ENCODE results near the gene GRAMD1B. TPM values are rescaled to one million over a fixed set of nuclear protein-coding genes. Genes with fewer than 3 reads are reported as not detected.

Gene GRAMD1B
- polyA plus RNA-seq, 1 experiment, result 2.7 TPM

DNA sequence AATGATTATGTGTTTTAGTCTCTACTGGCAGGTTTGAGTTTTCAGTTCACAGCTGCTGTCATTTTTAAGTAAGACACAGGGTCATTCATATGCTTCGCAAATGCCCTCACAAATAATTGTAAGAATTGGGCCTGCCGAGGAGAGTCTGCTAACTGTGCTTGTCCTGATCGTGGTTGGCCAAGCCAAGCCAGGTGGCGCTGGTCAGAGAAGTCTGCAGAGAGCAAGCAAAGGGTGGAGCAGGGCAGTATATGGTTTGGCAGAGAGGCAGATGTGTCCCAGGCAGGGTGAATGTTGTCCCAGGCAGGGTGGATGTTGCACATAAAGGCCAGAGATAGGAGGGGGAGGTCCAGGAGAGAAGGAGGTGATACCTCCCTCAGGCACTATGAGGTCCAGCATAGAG is 171.7 kb downstream of the GRAMD1B start:
- no peaks in the 10 kb centered on the region for H3K27me3 ChIP-seq (ENCODE audit: control insufficient read depth, insufficient read depth, low read length)
- H3K9me3 ChIP-seq (ENCODE audit: control insufficient read depth, insufficient read depth, low read length), result no peaks in the 10 kb centered on the region
- DNase-seq (ENCODE audit: low read depth, low spot score), result no peak
- ChIA-PET CTCF (interaction anchor here (1.3 to 1.6 kb wide), 4 partner anchors 21 to 109 kb away, joined by 5 to 9 read pairs (median 6); no protein-coding TSS in a partner anchor), POLR2A (no interaction called here)
- no peak overlapping the region for H3K4me3 ChIP-seq (ENCODE audit: low read depth, low read length)
- TF ChIP-seq, protein P1, sequence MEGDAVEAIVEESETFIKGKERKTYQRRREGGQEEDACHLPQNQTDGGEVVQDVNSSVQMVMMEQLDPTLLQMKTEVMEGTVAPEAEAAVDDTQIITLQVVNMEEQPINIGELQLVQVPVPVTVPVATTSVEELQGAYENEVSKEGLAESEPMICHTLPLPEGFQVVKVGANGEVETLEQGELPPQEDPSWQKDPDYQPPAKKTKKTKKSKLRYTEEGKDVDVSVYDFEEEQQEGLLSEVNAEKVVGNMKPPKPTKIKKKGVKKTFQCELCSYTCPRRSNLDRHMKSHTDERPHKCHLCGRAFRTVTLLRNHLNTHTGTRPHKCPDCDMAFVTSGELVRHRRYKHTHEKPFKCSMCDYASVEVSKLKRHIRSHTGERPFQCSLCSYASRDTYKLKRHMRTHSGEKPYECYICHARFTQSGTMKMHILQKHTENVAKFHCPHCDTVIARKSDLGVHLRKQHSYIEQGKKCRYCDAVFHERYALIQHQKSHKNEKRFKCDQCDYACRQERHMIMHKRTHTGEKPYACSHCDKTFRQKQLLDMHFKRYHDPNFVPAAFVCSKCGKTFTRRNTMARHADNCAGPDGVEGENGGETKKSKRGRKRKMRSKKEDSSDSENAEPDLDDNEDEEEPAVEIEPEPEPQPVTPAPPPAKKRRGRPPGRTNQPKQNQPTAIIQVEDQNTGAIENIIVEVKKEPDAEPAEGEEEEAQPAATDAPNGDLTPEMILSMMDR (IDR thresholded peaks at IDR 0.05; ENCODE audit: low read depth, low read length), result no peak
- no peak overlapping the region for H3K27ac ChIP-seq (ENCODE audit: low read depth, low read length)

DNA sequence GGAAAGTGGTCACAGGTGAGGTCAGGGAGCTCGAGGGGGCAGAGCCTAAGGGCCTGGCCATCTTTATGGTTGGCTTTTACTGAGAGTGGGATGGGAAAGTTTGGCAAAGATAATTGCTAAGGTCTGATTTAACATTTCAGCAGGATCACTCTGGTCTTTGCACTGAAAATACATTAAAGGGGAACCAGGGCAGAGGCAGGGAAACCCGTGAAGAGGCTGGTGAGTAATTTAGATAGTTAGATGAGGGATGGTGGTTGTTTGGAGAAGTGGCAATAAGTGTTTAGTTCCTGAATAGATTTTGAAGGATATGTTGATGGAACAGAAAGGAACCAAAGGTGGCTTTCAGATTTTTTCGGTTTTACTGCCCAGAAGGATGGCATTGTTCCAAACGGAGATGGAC is 173.6 kb downstream of the GRAMD1B start:
- POLR2A ChIA-PET, result no interaction called here
- CTCF ChIA-PET, result interaction anchor here (0.7 to 2.5 kb wide), 3 partner anchors 23 to 107 kb away, joined by 3 to 11 read pairs (median 4); no protein-coding TSS in a partner anchor
- TF ChIP-seq, protein P1 (IDR thresholded peaks at IDR 0.05; ENCODE audit: low read depth, low read length), result no peak
- Histone ChIP-seq H3K27me3 (ENCODE audit: control insufficient read depth, insufficient read depth, low read length) (no peaks in the 10 kb centered on the region), H3K4me3 (ENCODE audit: low read depth, low read length) (no peak overlapping the region), H3K9me3 (ENCODE audit: control insufficient read depth, insufficient read depth, low read length) (no peaks in the 10 kb centered on the region), H3K27ac (ENCODE audit: low read depth, low read length) (no peak overlapping the region)
- DNase-seq (ENCODE audit: low read depth, low spot score), result no peak

DNA sequence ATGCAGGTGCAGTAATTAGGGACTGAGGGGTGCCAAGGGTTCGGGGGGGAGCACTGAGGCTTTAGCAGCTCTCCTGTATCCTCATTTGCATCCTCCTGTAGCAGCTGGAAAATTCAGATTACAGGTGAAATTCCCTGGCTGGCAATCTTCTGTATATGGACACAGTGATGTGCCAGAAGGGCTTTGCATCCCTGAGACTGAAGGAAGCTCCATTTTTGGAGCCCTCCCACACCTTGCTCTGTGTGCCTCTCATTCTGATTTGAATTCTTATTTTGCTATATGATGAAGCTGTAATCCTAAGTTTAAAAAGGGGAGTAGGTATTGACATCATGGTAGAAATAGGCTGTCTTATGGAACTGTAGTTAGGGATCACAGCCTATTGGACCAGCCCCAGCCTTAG is 177.7 kb downstream of the GRAMD1B start:
- Histone ChIP-seq H3K4me3 (ENCODE audit: low read depth, low read length) (no peak overlapping the region), H3K27ac (ENCODE audit: low read depth, low read length) (no peak overlapping the region), H3K9me3 (ENCODE audit: control insufficient read depth, insufficient read depth, low read length) (no peaks in the 10 kb centered on the region), H3K27me3 (ENCODE audit: control insufficient read depth, insufficient read depth, low read length) (no peaks in the 10 kb centered on the region)
- CTCF ChIA-PET, result interaction anchor here (1.2 to 1.6 kb wide), 2 partner anchors 26 to 28 kb away, joined by 3 read pairs; no protein-coding TSS in a partner anchor
- no peak for DNase-seq (ENCODE audit: low read depth, low spot score)
- TF ChIP-seq, protein P1 (IDR thresholded peaks at IDR 0.05; ENCODE audit: low read depth, low read length), result no peak
- POLR2A ChIA-PET, result no interaction called here

DNA sequence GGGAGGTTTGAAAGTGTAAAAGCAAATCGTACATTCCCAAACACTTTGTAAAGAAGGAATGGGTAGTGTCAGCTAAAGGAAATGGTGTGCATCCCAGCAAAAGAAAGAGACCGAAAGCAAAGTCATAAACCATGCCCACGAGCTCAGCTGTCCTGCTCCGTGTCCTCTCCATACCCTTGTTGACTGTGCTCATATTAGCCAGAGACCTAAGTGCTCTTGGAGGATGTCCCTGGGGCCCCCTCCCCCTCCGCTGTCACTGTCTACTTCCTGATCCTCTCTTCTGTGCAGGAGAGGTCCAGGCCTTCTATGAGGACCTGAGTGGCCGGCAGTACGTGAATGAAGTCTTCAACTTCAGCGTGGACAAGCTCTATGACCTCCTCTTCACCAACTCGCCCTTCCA is 178.3 kb downstream of the GRAMD1B start:
- POLR2A ChIA-PET, result no interaction called here
- TF ChIP-seq, protein P1 (IDR thresholded peaks at IDR 0.05; ENCODE audit: low read depth, low read length), result no peak

DNA sequence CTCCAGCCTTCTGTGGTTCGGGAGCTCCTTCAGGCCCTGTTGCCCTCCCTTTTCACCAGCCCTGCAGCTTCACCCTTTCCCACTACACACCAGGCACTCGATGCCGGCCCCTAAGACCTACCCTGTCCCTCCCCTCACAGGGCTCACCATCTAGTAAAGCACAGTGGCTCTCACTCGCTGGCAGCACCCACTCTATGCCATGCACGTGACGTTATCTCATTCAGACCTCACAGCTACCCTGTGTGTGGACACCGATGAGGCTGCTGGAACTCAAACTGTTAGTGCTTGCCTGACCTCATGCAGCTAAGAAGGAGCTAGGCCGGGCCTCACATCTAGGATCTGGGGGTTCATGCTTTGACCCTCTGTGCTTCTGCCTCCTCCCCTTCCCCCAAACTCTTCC is 178.9 kb downstream of the GRAMD1B start:
- Histone ChIP-seq H3K4me3 (ENCODE audit: low read depth, low read length) (no peak overlapping the region), H3K9me3 (ENCODE audit: control insufficient read depth, insufficient read depth, low read length) (no peaks in the 10 kb centered on the region), H3K27me3 (ENCODE audit: control insufficient read depth, insufficient read depth, low read length) (no peaks in the 10 kb centered on the region), H3K27ac (ENCODE audit: low read depth, low read length) (no peak overlapping the region)
- ChIA-PET CTCF (interaction anchor here (1.2 kb wide), 1 partner anchor 27 kb away, joined by 3 read pairs; no protein-coding TSS in a partner anchor), POLR2A (no interaction called here)
- TF ChIP-seq, protein P1 (IDR thresholded peaks at IDR 0.05; ENCODE audit: low read depth, low read length), result no peak
- DNase-seq (ENCODE audit: low read depth, low spot score), result no peak

More for the DNA sequence above, 178.3 kb downstream of the GRAMD1B start:
- DNase-seq (ENCODE audit: low read depth, low spot score), result no peak
- CTCF ChIA-PET, result interaction anchor here (1.2 kb wide), 1 partner anchor 26 kb away, joined by 3 read pairs; no protein-coding TSS in a partner anchor
- Histone ChIP-seq H3K4me3 (ENCODE audit: low read depth, low read length) (no peak overlapping the region), H3K9me3 (ENCODE audit: control insufficient read depth, insufficient read depth, low read length) (no peaks in the 10 kb centered on the region), H3K27me3 (ENCODE audit: control insufficient read depth, insufficient read depth, low read length) (no peaks in the 10 kb centered on the region), H3K27ac (ENCODE audit: low read depth, low read length) (no peak overlapping the region)

Measured in AG04450 (cell line).